Measurements from ENCODE around the gene NUAK2. TPM values are rescaled to one million over a fixed set of nuclear protein-coding genes. Genes with fewer than 3 reads are reported as not detected.

The NUAK2 gene
- polyA plus RNA-seq, 3 donors = 9.1 to 44.9 (median 21.9) TPM

- Histone ChIP-seq H3K9me3 (replicated peaks in 1 of 2; ENCODE audit: control insufficient read depth in 1 of 2, insufficient read depth in 1 of 2, low read length in 2 of 2) (no peaks in the 10 kb centered on the region), H3K9ac (ENCODE audit: insufficient read depth, low read length, poor library complexity, severe bottlenecking) (no peak overlapping the region), H3K27me3 (ENCODE audit: control insufficient read depth in 2 of 2, insufficient read depth in 2 of 2, low read length in 2 of 2) (peaks cover 7% of the 10 kb centered on the region in 2 donors), H3K79me2 (ENCODE audit: insufficient read depth, low read length) (no peaks in the 10 kb centered on the region), H3K27ac (ENCODE audit: low read depth in 1 of 2, low read length in 2 of 2) (no peak overlapping the region), H3K4me1 (ENCODE audit: control insufficient read depth in 1 of 2, insufficient read depth in 2 of 2, low read length in 2 of 2) (no peaks in the 10 kb centered on the region), H3K4me2 (replicated peaks; ENCODE audit: extremely low read depth, low read length, poor library complexity, severe bottlenecking) (no peak overlapping the region), H3K4me3 (replicated peaks in 1 of 3; ENCODE audit: low read depth in 2 of 3, low read length in 3 of 3) (no peak overlapping the region), H3K36me3 (replicated peaks in 1 of 2; ENCODE audit: control insufficient read depth in 1 of 2, insufficient read depth in 2 of 2, low read length in 2 of 2) (no peaks in the 10 kb centered on the region), H2AFZ (ENCODE audit: insufficient read depth, low read depth, low read length, poor library complexity, severe bottlenecking) (no peak overlapping the region), H4K20me1 (ENCODE audit: insufficient read depth, low read length) (no peaks in the 10 kb centered on the region)
- Mint-ChIP-seq H3K4me1 (no peaks in the 10 kb centered on the region), H3K27me3 (ENCODE audit: low read depth in 3 of 3) (peaks cover 15 to 34% (median 18%) of the 10 kb centered on the region in 3 donors), H3K9me3 (peaks cover 0 to 3% (median 0%) of the 10 kb centered on the region in 7 donors), H3K27ac (no peak overlapping the region), H3K36me3 (peaks cover 0 to under 1% of the 10 kb centered on the region in 2 donors), H3K4me3 (no peak overlapping the region)
- TF ChIP-seq CTCF (IDR thresholded peaks at IDR 0.05) = no peak
- intact Hi-C loops (cut with micrococcal nuclease) = loop anchor here in 1 of 2 donors (10.0 kb wide), 1 partner anchor 187 kb away; no protein-coding TSS in a partner anchor
- no peak for DNase-seq
- WGBS (ENCODE audit: insufficient coverage) = 90% methylated on average over 7 of the region's 7 CpGs
These were observed 15.9 kb upstream of the NUAK2 start for GRCh38 chr1:205337481-205337880.

- no CpG with 5 or more reads among the region's 4 CpGs for WGBS (ENCODE audit: insufficient coverage)
- intact Hi-C loops (cut with micrococcal nuclease) = loop anchor here in 1 of 2 donors (10.0 kb wide), 1 partner anchor 189 kb away; no protein-coding TSS in a partner anchor
- Histone ChIP-seq H3K4me1 (ENCODE audit: control insufficient read depth in 1 of 2, insufficient read depth in 2 of 2, low read length in 2 of 2) (no peaks in the 10 kb centered on the region), H3K9ac (ENCODE audit: insufficient read depth, low read length, poor library complexity, severe bottlenecking) (no peak overlapping the region), H3K79me2 (ENCODE audit: insufficient read depth, low read length) (no peaks in the 10 kb centered on the region), H3K27me3 (ENCODE audit: control insufficient read depth in 2 of 2, insufficient read depth in 2 of 2, low read length in 2 of 2) (no peaks in the 10 kb centered on the region), H3K9me3 (replicated peaks in 1 of 2; ENCODE audit: control insufficient read depth in 1 of 2, insufficient read depth in 1 of 2, low read length in 2 of 2) (no peaks in the 10 kb centered on the region), H3K4me3 (replicated peaks in 1 of 3; ENCODE audit: low read depth in 2 of 3, low read length in 3 of 3) (no peak overlapping the region), H3K27ac (ENCODE audit: low read depth in 1 of 2, low read length in 2 of 2) (no peak overlapping the region), H2AFZ (ENCODE audit: insufficient read depth, low read depth, low read length, poor library complexity, severe bottlenecking) (no peak overlapping the region), H3K4me2 (replicated peaks; ENCODE audit: extremely low read depth, low read length, poor library complexity, severe bottlenecking) (no peak overlapping the region), H3K36me3 (replicated peaks in 1 of 2; ENCODE audit: control insufficient read depth in 1 of 2, insufficient read depth in 2 of 2, low read length in 2 of 2) (no peaks in the 10 kb centered on the region), H4K20me1 (ENCODE audit: insufficient read depth, low read length) (no peaks in the 10 kb centered on the region)
- no peak overlapping the region for H3K27ac Mint-ChIP-seq
- H3K4me3 Mint-ChIP-seq = no peak overlapping the region
- H3K27me3 Mint-ChIP-seq (ENCODE audit: low read depth in 3 of 3) = peaks cover 7 to 22% (median 10%) of the 10 kb centered on the region in 3 donors
- no peaks in the 10 kb centered on the region for H3K36me3 Mint-ChIP-seq
- peak; percentile 69 to 77 (median 74) for DNase-seq
- peak; percentile 99 for TF ChIP-seq CTCF (IDR thresholded peaks at IDR 0.05)
- H3K9me3 Mint-ChIP-seq = no peaks in the 10 kb centered on the region
- H3K4me1 Mint-ChIP-seq = no peaks in the 10 kb centered on the region
These were observed 14.1 kb upstream of the NUAK2 start for GRCh38 chr1:205335692-205336091.
